ENCODE results near the gene PRDM2.

The PRDM2 gene

GRCh38 chr1:13851726-13852125 lies 151.7 kb downstream of the PRDM2 start:
- WGBS (ENCODE audit: insufficient coverage), result 100% methylated on average over 1 of the region's 2 CpGs
- Histone ChIP-seq H3K36me3 (ENCODE audit: control insufficient read depth in 4 of 4, insufficient read depth in 4 of 4, low read length in 3 of 4) (no peaks in the 10 kb centered on the region), H3K9me3 (ENCODE audit: control extremely low read depth in 1 of 5, control insufficient read depth in 4 of 5, insufficient read depth in 2 of 5, low read depth in 1 of 5, low read length in 4 of 5) (peaks cover 0 to 15% (median 5%) of the 10 kb centered on the region in 5 experiments), H3K27ac (ENCODE audit: insufficient read depth in 1 of 2, low read depth in 1 of 2, low read length in 2 of 2, poor library complexity in 1 of 2, severe bottlenecking in 2 of 2) (no peak overlapping the region), H3K4me3 (ENCODE audit: control insufficient read depth in 1 of 7, extremely low read depth in 1 of 7, insufficient read depth in 4 of 7, low read depth in 2 of 7, low read length in 6 of 7) (no peak overlapping the region), H3K27me3 (replicated peaks in 2 of 5; ENCODE audit: control insufficient read depth in 4 of 5, insufficient read depth in 5 of 5, low read length in 4 of 5) (peaks cover 0 to 3% (median 0%) of the 10 kb centered on the region in 5 experiments), H3K4me1 (ENCODE audit: control extremely low read depth in 1 of 4, control insufficient read depth in 4 of 4, insufficient read depth in 4 of 4, low read length in 3 of 4) (no peaks in the 10 kb centered on the region)
- ChIA-PET CTCF (no interaction called here), POLR2A (no interaction called here)
- no peak for DNase-seq

DNA sequence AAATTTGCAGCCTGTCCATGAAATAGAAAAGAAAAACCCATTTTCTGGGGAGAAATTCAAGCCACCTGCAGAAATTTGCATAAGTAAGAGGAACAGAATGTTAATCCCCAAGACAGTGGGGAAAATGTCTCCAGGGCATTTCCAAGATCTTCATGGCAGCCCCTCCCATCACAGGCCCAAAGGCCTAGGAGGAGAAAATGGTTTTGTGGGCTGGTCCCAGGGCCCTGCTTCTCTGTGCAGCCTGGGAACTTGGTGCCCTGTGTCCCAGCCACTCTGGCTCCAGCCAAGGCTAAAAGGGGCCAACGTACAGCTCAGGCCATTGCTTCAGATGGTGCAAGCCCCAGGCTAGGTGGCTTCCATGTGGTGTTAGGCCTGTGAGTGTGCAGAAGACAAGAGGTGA lies 155.6 kb downstream of the PRDM2 start:
- POLR2A ChIA-PET, result no interaction called here
- peaks cover 0 to 10% (median 2%) of the 10 kb centered on the region in 5 experiments for H3K27me3 ChIP-seq (replicated peaks in 2 of 5; ENCODE audit: control insufficient read depth in 4 of 5, insufficient read depth in 5 of 5, low read length in 4 of 5)
- DNase-seq, result no peak
- peaks cover 0 to 19% (median 4%) of the 10 kb centered on the region in 5 experiments for H3K9me3 ChIP-seq (ENCODE audit: control extremely low read depth in 1 of 5, control insufficient read depth in 4 of 5, insufficient read depth in 2 of 5, low read depth in 1 of 5, low read length in 4 of 5)
- H3K36me3 ChIP-seq (ENCODE audit: control insufficient read depth in 4 of 4, insufficient read depth in 4 of 4, low read length in 3 of 4), result no peaks in the 10 kb centered on the region
- H3K4me1 ChIP-seq (ENCODE audit: control extremely low read depth in 1 of 4, control insufficient read depth in 4 of 4, insufficient read depth in 4 of 4, low read length in 3 of 4), result no peaks in the 10 kb centered on the region
- 75% methylated on average over 1 of the region's 1 CpG for WGBS (ENCODE audit: insufficient coverage)
- CTCF ChIA-PET, result no interaction called here
- no peak overlapping the region for H3K27ac ChIP-seq (ENCODE audit: insufficient read depth in 1 of 2, low read depth in 1 of 2, low read length in 2 of 2, poor library complexity in 1 of 2, severe bottlenecking in 2 of 2)
- H3K4me3 ChIP-seq (ENCODE audit: control insufficient read depth in 1 of 7, extremely low read depth in 1 of 7, insufficient read depth in 4 of 7, low read depth in 2 of 7, low read length in 6 of 7), result no peak overlapping the region

DNA sequence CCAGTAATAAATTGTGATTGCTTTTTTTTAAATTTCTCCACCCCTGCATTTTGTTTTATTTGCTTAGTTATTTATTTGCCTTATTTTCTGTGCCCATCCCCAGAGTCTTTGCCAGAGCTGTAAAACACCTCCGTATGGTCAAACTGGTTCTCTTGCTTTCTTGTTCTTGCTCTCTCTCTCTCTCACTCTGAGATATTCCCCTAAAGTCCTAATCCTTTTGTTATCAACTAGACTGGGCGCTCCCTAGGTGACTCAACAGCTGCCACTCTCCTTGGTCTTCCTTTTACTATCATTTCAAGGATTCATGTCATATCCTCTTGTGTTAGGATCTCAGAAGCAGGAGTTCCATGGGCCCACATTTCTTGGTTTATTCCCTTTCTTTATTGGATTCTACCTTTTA lies 160.0 kb downstream of the PRDM2 start:
- 86% methylated on average over 2 of the region's 2 CpGs for WGBS (ENCODE audit: insufficient coverage)
- ChIA-PET CTCF (no interaction called here), POLR2A (no interaction called here)
- peaks cover 0 to 15% (median 0%) of the 10 kb centered on the region in 5 experiments for H3K27me3 ChIP-seq (replicated peaks in 2 of 5; ENCODE audit: control insufficient read depth in 4 of 5, insufficient read depth in 5 of 5, low read length in 4 of 5)
- H3K27ac ChIP-seq (ENCODE audit: insufficient read depth in 1 of 2, low read depth in 1 of 2, low read length in 2 of 2, poor library complexity in 1 of 2, severe bottlenecking in 2 of 2), result no peak overlapping the region
- H3K4me3 ChIP-seq (ENCODE audit: control insufficient read depth in 1 of 7, extremely low read depth in 1 of 7, insufficient read depth in 4 of 7, low read depth in 2 of 7, low read length in 6 of 7), result no peak overlapping the region
- no peaks in the 10 kb centered on the region for H3K4me1 ChIP-seq (ENCODE audit: control extremely low read depth in 1 of 4, control insufficient read depth in 4 of 4, insufficient read depth in 4 of 4, low read length in 3 of 4)
- no peaks in the 10 kb centered on the region for H3K36me3 ChIP-seq (ENCODE audit: control insufficient read depth in 4 of 4, insufficient read depth in 4 of 4, low read length in 3 of 4)
- peaks cover 0 to 17% (median 4%) of the 10 kb centered on the region in 5 experiments for H3K9me3 ChIP-seq (ENCODE audit: control extremely low read depth in 1 of 5, control insufficient read depth in 4 of 5, insufficient read depth in 2 of 5, low read depth in 1 of 5, low read length in 4 of 5)
- no peak for DNase-seq

DNA sequence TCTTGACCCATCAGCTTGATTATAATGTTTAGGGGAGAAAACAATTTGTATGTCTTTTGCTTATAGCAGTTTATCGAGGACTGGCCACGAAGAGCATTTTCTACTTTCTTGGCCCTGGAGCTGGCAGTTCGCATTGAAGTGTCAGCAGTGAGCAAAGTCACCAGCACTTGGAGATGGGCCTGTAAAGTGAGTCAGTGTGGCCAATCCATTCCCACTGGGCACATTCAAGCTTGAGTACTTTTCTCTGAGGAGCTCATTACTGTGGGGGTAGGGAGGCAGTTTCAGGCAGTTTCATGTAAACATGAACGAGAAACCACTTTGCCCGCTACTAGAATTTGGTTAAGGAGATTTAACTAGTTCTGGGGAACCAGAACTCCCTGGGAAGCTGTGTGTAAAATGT lies 164.8 kb downstream of the PRDM2 start:
- no peak for DNase-seq
- 100% methylated on average over 3 of the region's 5 CpGs for WGBS (ENCODE audit: insufficient coverage)
- no peak overlapping the region for H3K4me3 ChIP-seq (ENCODE audit: control insufficient read depth in 1 of 7, extremely low read depth in 1 of 7, insufficient read depth in 4 of 7, low read depth in 2 of 7, low read length in 6 of 7)
- no peak overlapping the region for H3K27ac ChIP-seq (ENCODE audit: insufficient read depth in 1 of 2, low read depth in 1 of 2, low read length in 2 of 2, poor library complexity in 1 of 2, severe bottlenecking in 2 of 2)
- peaks cover 0 to 22% (median 2%) of the 10 kb centered on the region in 5 experiments for H3K27me3 ChIP-seq (replicated peaks in 2 of 5; ENCODE audit: control insufficient read depth in 4 of 5, insufficient read depth in 5 of 5, low read length in 4 of 5)
- ChIA-PET CTCF (no interaction called here), POLR2A (no interaction called here)
- H3K4me1 ChIP-seq (ENCODE audit: control extremely low read depth in 1 of 4, control insufficient read depth in 4 of 4, insufficient read depth in 4 of 4, low read length in 3 of 4), result no peaks in the 10 kb centered on the region
- H3K9me3 ChIP-seq (ENCODE audit: control extremely low read depth in 1 of 5, control insufficient read depth in 4 of 5, insufficient read depth in 2 of 5, low read depth in 1 of 5, low read length in 4 of 5), result no peaks in the 10 kb centered on the region
- no peaks in the 10 kb centered on the region for H3K36me3 ChIP-seq (ENCODE audit: control insufficient read depth in 4 of 4, insufficient read depth in 4 of 4, low read length in 3 of 4)

DNA sequence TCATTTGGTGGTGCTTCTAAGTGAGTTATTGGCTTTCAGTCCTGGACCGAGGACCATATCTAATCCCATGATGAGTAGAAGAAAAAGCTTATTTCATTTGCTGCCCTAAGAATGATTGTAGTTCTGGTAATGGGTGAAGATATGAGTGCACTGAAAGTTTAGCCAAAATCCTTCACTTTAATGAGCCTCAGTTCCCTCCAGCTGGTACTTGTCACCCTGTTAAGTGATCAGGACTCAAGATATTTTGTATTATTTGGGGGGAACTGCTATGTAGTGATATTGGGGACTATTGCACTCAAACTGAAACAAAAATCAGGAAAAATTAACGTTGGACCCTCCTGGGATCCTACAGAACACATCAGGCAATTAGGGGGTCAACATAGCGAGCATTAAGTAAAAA lies 165.9 kb downstream of the PRDM2 start:
- CTCF ChIA-PET, result no interaction called here
- POLR2A ChIA-PET, result no interaction called here
- peaks cover 0 to 16% (median 2%) of the 10 kb centered on the region in 5 experiments for H3K27me3 ChIP-seq (replicated peaks in 2 of 5; ENCODE audit: control insufficient read depth in 4 of 5, insufficient read depth in 5 of 5, low read length in 4 of 5)
- no peak overlapping the region for H3K27ac ChIP-seq (ENCODE audit: insufficient read depth in 1 of 2, low read depth in 1 of 2, low read length in 2 of 2, poor library complexity in 1 of 2, severe bottlenecking in 2 of 2)
- 76% methylated on average over 3 of the region's 3 CpGs for WGBS (ENCODE audit: insufficient coverage)
- H3K4me1 ChIP-seq (ENCODE audit: control extremely low read depth in 1 of 4, control insufficient read depth in 4 of 4, insufficient read depth in 4 of 4, low read length in 3 of 4), result peaks cover 0 to under 1% (median 0%) of the 10 kb centered on the region in 4 experiments
- no peaks in the 10 kb centered on the region for H3K9me3 ChIP-seq (ENCODE audit: control extremely low read depth in 1 of 5, control insufficient read depth in 4 of 5, insufficient read depth in 2 of 5, low read depth in 1 of 5, low read length in 4 of 5)
- no peak for DNase-seq
- no peak overlapping the region for H3K4me3 ChIP-seq (ENCODE audit: control insufficient read depth in 1 of 7, extremely low read depth in 1 of 7, insufficient read depth in 4 of 7, low read depth in 2 of 7, low read length in 6 of 7)
- no peaks in the 10 kb centered on the region for H3K36me3 ChIP-seq (ENCODE audit: control insufficient read depth in 4 of 4, insufficient read depth in 4 of 4, low read length in 3 of 4)

DNA sequence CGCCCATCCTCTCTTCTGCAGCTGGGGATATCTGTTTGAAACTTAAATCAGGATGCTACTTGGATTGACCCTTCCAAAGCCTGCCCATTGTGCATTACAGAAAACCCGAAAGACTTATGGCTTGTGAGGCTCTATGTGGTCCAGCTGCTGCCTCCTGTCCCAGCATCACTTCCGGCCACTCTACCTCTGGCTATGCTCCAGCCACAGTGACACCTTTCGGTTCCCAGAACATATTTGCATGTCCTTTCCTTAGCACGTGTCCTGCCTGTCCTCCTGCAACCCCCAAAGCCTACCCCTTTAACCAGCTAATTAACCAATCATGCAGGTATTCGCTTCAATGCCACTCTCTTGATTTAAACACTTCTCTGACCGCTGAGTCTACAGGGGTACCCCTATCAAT lies 167.6 kb downstream of the PRDM2 start:
- Histone ChIP-seq H3K4me3 (ENCODE audit: control insufficient read depth in 1 of 7, extremely low read depth in 1 of 7, insufficient read depth in 4 of 7, low read depth in 2 of 7, low read length in 6 of 7) (no peak overlapping the region), H3K27ac (ENCODE audit: insufficient read depth in 1 of 2, low read depth in 1 of 2, low read length in 2 of 2, poor library complexity in 1 of 2, severe bottlenecking in 2 of 2) (no peak overlapping the region), H3K9me3 (ENCODE audit: control extremely low read depth in 1 of 5, control insufficient read depth in 4 of 5, insufficient read depth in 2 of 5, low read depth in 1 of 5, low read length in 4 of 5) (peaks cover 0 to 3% (median 0%) of the 10 kb centered on the region in 5 experiments), H3K4me1 (ENCODE audit: control extremely low read depth in 1 of 4, control insufficient read depth in 4 of 4, insufficient read depth in 4 of 4, low read length in 3 of 4) (peaks cover 0 to 1% (median 0%) of the 10 kb centered on the region in 4 experiments), H3K27me3 (replicated peaks in 2 of 5; ENCODE audit: control insufficient read depth in 4 of 5, insufficient read depth in 5 of 5, low read length in 4 of 5) (peaks cover 0 to 13% (median 3%) of the 10 kb centered on the region in 5 experiments), H3K36me3 (ENCODE audit: control insufficient read depth in 4 of 4, insufficient read depth in 4 of 4, low read length in 3 of 4) (no peaks in the 10 kb centered on the region)
- ChIA-PET CTCF (no interaction called here), POLR2A (no interaction called here)
- DNase-seq, result no peak
- WGBS (ENCODE audit: insufficient coverage), result 93% methylated on average over 7 of the region's 7 CpGs

- Histone ChIP-seq H3K27me3 (replicated peaks in 2 of 5; ENCODE audit: control insufficient read depth in 4 of 5, insufficient read depth in 5 of 5, low read length in 4 of 5) (peaks cover 0 to 13% (median 3%) of the 10 kb centered on the region in 5 experiments), H3K36me3 (ENCODE audit: control insufficient read depth in 4 of 4, insufficient read depth in 4 of 4, low read length in 3 of 4) (no peaks in the 10 kb centered on the region), H3K4me1 (ENCODE audit: control extremely low read depth in 1 of 4, control insufficient read depth in 4 of 4, insufficient read depth in 4 of 4, low read length in 3 of 4) (peaks cover 0 to 1% (median 0%) of the 10 kb centered on the region in 4 experiments), H3K9me3 (ENCODE audit: control extremely low read depth in 1 of 5, control insufficient read depth in 4 of 5, insufficient read depth in 2 of 5, low read depth in 1 of 5, low read length in 4 of 5) (peaks cover 0 to 7% (median 0%) of the 10 kb centered on the region in 5 experiments), H3K4me3 (ENCODE audit: control insufficient read depth in 1 of 7, extremely low read depth in 1 of 7, insufficient read depth in 4 of 7, low read depth in 2 of 7, low read length in 6 of 7) (no peak overlapping the region), H3K27ac (ENCODE audit: insufficient read depth in 1 of 2, low read depth in 1 of 2, low read length in 2 of 2, poor library complexity in 1 of 2, severe bottlenecking in 2 of 2) (no peak overlapping the region)
- ChIA-PET CTCF (no interaction called here), POLR2A (no interaction called here)
- 89% methylated on average over 1 of the region's 7 CpGs for WGBS (ENCODE audit: insufficient coverage)
- peak; percentile 22 to 33 (median 30) for DNase-seq
These were observed 169.3 kb downstream of the PRDM2 start for GRCh38 chr1:13869172-13869797.
